A549 (cell line): ENCODE results near the gene OTOL1. TPM values are rescaled to one million over a fixed set of nuclear protein-coding genes. Genes with fewer than 3 reads are reported as not detected.
"Not testable (repeated sequence)": the region's sequence is repeated elsewhere in the genome, so short reads cannot be mapped to it uniquely, and the experiment has no call there.

Experiments used
- ATAC-seq, 2 experiments: fragments of 200-7000 bp in 1 of 2; fragments of >200 bp in 1 of 2; cut with Nextera tagmentation in 1 of 2; cut with Tn5 transposase in 1 of 2; 3 replicates each; pipeline versions ENCODE4 v1.8.0 to v1.9.1; 2018 to 2020; ENCODE audit warnings: mild to moderate bottlenecking in 1 of 2, moderate library complexity in 1 of 2
- CTCF ChIA-PET: fragments of 300-600 bp; sonication (Branson Sonifier 250); formaldehyde crosslinking; extraction: SDS; loops from one replicate; lab custom pipeline; 2021; ENCODE audit warnings: antibody characterized with exemption, inconsistent platforms; lab: Yijun Ruan, JAX
- POLR2A ChIA-PET: fragments of 350-600 bp; formaldehyde crosslinking; extraction: SDS; loops from one replicate; lab custom pipeline; 2021; ENCODE audit warnings: antibody characterized with exemption, inconsistent platforms; lab: Yijun Ruan, JAX
- DNase-seq, 2 experiments: peaks; one replicate each; pipeline versions ENCODE4 v3.0.0 to v3.0.0-alpha.2; 2011 to 2016; ENCODE audit warnings: low read depth in 1 of 2, low spot score in 1 of 2
- FAIRE-seq: peaks from 2 replicates; lab custom pipeline; 2011; peaks lifted over from hg19 to GRCh38; lab: Jason Lieb, UNC
- H3K27ac ChIP-seq, 2 experiments: fragments of >200 bp; sonication (Bioruptor Twin); formaldehyde crosslinking; 3 replicates each; pipeline ENCODE4 v1.5.1; 2016 to 2017
- H3K4me1 ChIP-seq: fragments of >200 bp; sonication (Bioruptor Twin); formaldehyde crosslinking; 3 replicates; pipeline ENCODE4 v1.6.1; 2016
- H3K4me2 ChIP-seq: fragments of >200 bp; sonication (Bioruptor Twin); formaldehyde crosslinking; 3 replicates; pipeline ENCODE4 v1.6.1; 2016
- H3K4me3 ChIP-seq: fragments of >200 bp; sonication (Bioruptor Twin); formaldehyde crosslinking; 3 replicates; pipeline ENCODE4 v1.5.1; 2016
- H3K9me3 ChIP-seq: fragments of >200 bp; sonication (Bioruptor Twin); formaldehyde crosslinking; 3 replicates; pipeline ENCODE4 v1.6.1; 2016
- BCL3 ChIP-seq: fragments of >200 bp; sonication (Bioruptor Twin); formaldehyde crosslinking; IDR thresholded peaks from 3 replicates; pipeline ENCODE4 v1.6.1; 2016
- CBX2 ChIP-seq: fragments of 200-600 bp; sonication (generic); IDR thresholded peaks from 2 replicates; pipeline ENCODE4 v1.6.1; 2016; ENCODE audit warnings: low read depth, mild to moderate bottlenecking, borderline replicate concordance
- CHD2 ChIP-seq: fragments of 150-350 bp; IDR thresholded peaks from 2 replicates; pipeline ENCODE4 v1.6.1; 2014; ENCODE audit warnings: low read length; ENCODE audit not compliant: partially characterized antibody
- CHD4 ChIP-seq: fragments of 200-600 bp; sonication (generic); IDR thresholded peaks from 2 replicates; pipeline ENCODE4 v1.6.1; 2016; ENCODE audit warnings: antibody characterized with exemption, mild to moderate bottlenecking, borderline replicate concordance
- CTCF ChIP-seq: fragments of >200 bp; sonication (Bioruptor Twin); formaldehyde crosslinking; IDR thresholded peaks from 3 replicates; pipeline ENCODE4 v1.5.1; 2016
- ELK1 ChIP-seq: fragments of 150-350 bp; IDR thresholded peaks from 2 replicates; pipeline ENCODE4 v1.6.1; 2014; ENCODE audit warnings: low read depth, mild to moderate bottlenecking, low read length
- EP300 ChIP-seq, 2 experiments: fragments of >200 bp; sonication (Bioruptor Twin); formaldehyde crosslinking; IDR thresholded peaks; 2 replicates in 1 of 2; 3 replicates in 1 of 2; pipeline ENCODE4 v1.6.1; 2016 to 2017
- ESRRA ChIP-seq: fragments of 150-350 bp; IDR thresholded peaks from 2 replicates; pipeline ENCODE4 v1.6.1; 2014; ENCODE audit warnings: mild to moderate bottlenecking, low read length, borderline replicate concordance
- GATA3 ChIP-seq: IDR thresholded peaks from 2 replicates; pipeline ENCODE4 v1.6.1; 2012; ENCODE audit warnings: borderline replicate concordance
- HES2 ChIP-seq: fragments of >200 bp; sonication (Bioruptor Twin); formaldehyde crosslinking; IDR thresholded peaks from 2 replicates; pipeline ENCODE4 v1.6.1; 2016
- HOXA7 ChIP-seq: fragments of 250-450 bp; sonication (Bioruptor Pico); IDR thresholded peaks from 2 replicates; pipeline ENCODE4 v1.5.0; 2020; ENCODE audit warnings: mild to moderate bottlenecking, moderate library complexity
- HOXB5 ChIP-seq: fragments of 250-450 bp; sonication (Bioruptor Pico); IDR thresholded peaks from 2 replicates; pipeline ENCODE4 v1.5.0; 2020; ENCODE audit warnings: mild to moderate bottlenecking, moderate library complexity
- KDM5A ChIP-seq: fragments of 200-600 bp; sonication (generic); IDR thresholded peaks from 2 replicates; pipeline ENCODE4 v1.6.1; 2016; ENCODE audit warnings: antibody characterized with exemption, mild to moderate bottlenecking
- PHF8 ChIP-seq: fragments of 200-600 bp; sonication (generic); IDR thresholded peaks from 2 replicates; pipeline ENCODE4 v1.6.1; 2016; ENCODE audit warnings: low read depth, mild to moderate bottlenecking, antibody characterized with exemption, moderate library complexity, borderline replicate concordance
- POLR2AphosphoS2 ChIP-seq: conservative IDR thresholded peaks from 2 replicates; pipeline ENCODE4 v1.6.1; 2012; ENCODE audit warnings: low read length, improper control_type of control experiment, inconsistent platforms
- RARB ChIP-seq: fragments of 250-450 bp; sonication (Bioruptor Pico); IDR thresholded peaks from 2 replicates; pipeline ENCODE4 v1.8.0; 2021; ENCODE audit warnings: mild to moderate bottlenecking, moderate library complexity
- SMC3 ChIP-seq: fragments of >200 bp; sonication (Bioruptor Twin); formaldehyde crosslinking; IDR thresholded peaks from 3 replicates; pipeline ENCODE4 v1.6.1; 2018; ENCODE audit warnings: inconsistent platforms
- ZFP36 ChIP-seq: fragments of 450-650 bp; IDR thresholded peaks from 2 replicates; pipeline ENCODE4 v1.6.1; 2014; ENCODE audit warnings: borderline replicate concordance; ENCODE audit not compliant: partially characterized antibody
- WGBS: methylation state at CpG from one replicate; pipeline ENCODE4 v1.1.6; 2017; ENCODE audit errors: missing lambda C conversion rate; 5-methylcytosine and 5-hydroxymethylcytosine counted together
- polyA plus RNA-seq, 4 experiments: library from polyadenylated mRNA; depleted of rRNA in 3 of 4; stranded (reverse); fragments of >200 nt; fragmentation: RNase III in 1 of 4; extraction: RNeasy Plus Mini Kit Qiagen cat#74134 plus additional on column Dnase treatment in 1 of 4; gene quantifications; 2 replicates in 3 of 4; 3 replicates in 1 of 4; pipeline ENCODE4 v1.2.3, GENCODE V29; 2011 to 2017

Gene OTOL1
- polyA plus RNA-seq, 2 of the 4 experiments (the other 2 are of a cell fraction): not detected

- CTCF ChIA-PET: interaction anchor here (0.5 kb wide), 1 partner anchor 761 kb away, joined by 4 read pairs; no protein-coding TSS in a partner anchor
- H3K4me1 ChIP-seq: peaks cover 3% of the 10 kb centered on the region; the same call in 1 of the 3 replicates
- DNase-seq (peak; percentile 5 to 45), FAIRE-seq (no peak), ATAC-seq (peak in 1 of 2 experiments; percentile 60; a peak in 2 of 6 replicates)
- no peak overlapping the region for H3K27ac ChIP-seq
- H3K4me2 ChIP-seq: 0 out of 3 replicates have a peak overlapping the region, but pooled peaks have one; percentile 24
- POLR2A ChIA-PET: interaction anchor here (0.7 kb wide), 1 partner anchor 21 kb away, joined by 4 read pairs; no protein-coding TSS in a partner anchor
- H3K4me3 ChIP-seq: no peak overlapping the region
- TF ChIP-seq CTCF (no peak), GATA3 (peak; percentile 56)
- no peaks in the 10 kb centered on the region for H3K9me3 ChIP-seq
Measured at GRCh38 chr3:161475905-161476304, 20.7 kb upstream of the OTOL1 start.

- ChIA-PET CTCF (no interaction called here), POLR2A (no interaction called here)
- ATAC-seq: no peak
- H3K9me3 ChIP-seq: no peaks in the 10 kb centered on the region
- H3K4me2 ChIP-seq: no peak overlapping the region
- 89% methylated on average over 1 of the region's 1 CpG for WGBS
- no peak overlapping the region for H3K4me3 ChIP-seq
- no peaks in the 10 kb centered on the region for H3K4me1 ChIP-seq
- no peak for TF ChIP-seq RARB (CRISPR knock-in tag)
- no peak for TF ChIP-seq PHF8
- TF ChIP-seq BCL3: no peak
- TF ChIP-seq HOXB5 (CRISPR knock-in tag): no peak
- TF ChIP-seq CTCF: no peak
- no peak for TF ChIP-seq ESRRA
- no peak for TF ChIP-seq POLR2AphosphoS2
- no peak for TF ChIP-seq HOXA7 (CRISPR knock-in tag)
- TF ChIP-seq CHD4: no peak
- TF ChIP-seq CBX2: no peak
- no peak for TF ChIP-seq ZFP36
- TF ChIP-seq CHD2: no peak
- TF ChIP-seq EP300 (IDR thresholded peaks at IDR 0.05): no peak
- no peak for TF ChIP-seq ELK1
- TF ChIP-seq HES2: no peak
- no peak for TF ChIP-seq SMC3
- no peak for TF ChIP-seq KDM5A
- H3K27ac ChIP-seq: no peak overlapping the region
- no peak for DNase-seq
- no peak for FAIRE-seq
Measured at GRCh38 chr3:161484226-161484625, 12.4 kb upstream of the OTOL1 start.

GRCh38 chr3:161488284-161488683, 8.3 kb upstream of the OTOL1 start:
- H3K27ac ChIP-seq, POLR2A ChIA-PET, CTCF ChIA-PET, H3K4me1 ChIP-seq, H3K4me2 ChIP-seq, H3K9me3 ChIP-seq, ATAC-seq, DNase-seq, H3K4me3 ChIP-seq: not testable (repeated sequence)
- 4% methylated on average over 1 of the region's 1 CpG for WGBS
- FAIRE-seq: peak; percentile 89
